ENCODE measurements around the gene LRCH3. TPM values are rescaled to one million over a fixed set of nuclear protein-coding genes. Genes with fewer than 3 reads are reported as not detected.

Gene LRCH3
- polyA plus RNA-seq, 2 of the 4 experiments (the other 2 are of a cell fraction), result 14.2 to 44.6 TPM

- H3K9me3 ChIP-seq, result no peaks in the 10 kb centered on the region
- H3K4me1 ChIP-seq, result 0 out of 3 replicates have a peak, but pooled peaks cover 3% of the 10 kb centered on the region
- DNase-seq (ENCODE audit: low read depth in 1 of 2, low spot score in 1 of 2) (no peak), ATAC-seq (no peak), FAIRE-seq (no peak)
- ChIA-PET CTCF (no interaction called here), POLR2A (no interaction called here)
- no peak overlapping the region for H3K4me2 ChIP-seq
- H3K27ac ChIP-seq, result no peak overlapping the region
- no peak overlapping the region for H3K4me3 ChIP-seq
- 76% methylated on average over 4 of the region's 4 CpGs for WGBS (ENCODE audit: missing lambda C conversion rate)
- no peak for TF ChIP-seq ZSCAN20 (CRISPR knock-in tag; IDR thresholded peaks at IDR 0.05)
- no peak for TF ChIP-seq NPAS2 (CRISPR knock-in tag; IDR thresholded peaks at IDR 0.05; ENCODE audit: borderline replicate concordance)
- no peak for TF ChIP-seq RAD21 (conservative IDR thresholded peaks at IDR 0.05 in 1 of 2, IDR thresholded peaks at IDR 0.05 in 1 of 2)
- TF ChIP-seq HOXB13 (CRISPR knock-in tag; IDR thresholded peaks at IDR 0.05; ENCODE audit: low read depth), result no peak
- no peak for TF ChIP-seq GATA3 (IDR thresholded peaks at IDR 0.05; ENCODE audit: borderline replicate concordance)
- no peak for TF ChIP-seq MAFK (IDR thresholded peaks at IDR 0.05; ENCODE audit: partially characterized antibody)
Observed at GRCh38 chr3:197758512-197758911, 32.5 kb upstream of the LRCH3 start.

GRCh38 chr3:197761784-197762183 lies 29.3 kb upstream of the LRCH3 start:
- Histone ChIP-seq H3K4me2 (no peak overlapping the region), H3K9me3 (no peaks in the 10 kb centered on the region), H3K4me3 (no peak overlapping the region), H3K27ac (no peak overlapping the region), H3K4me1 (no peaks in the 10 kb centered on the region)
- DNase-seq (ENCODE audit: low read depth in 1 of 2, low spot score in 1 of 2) (no peak), FAIRE-seq (no peak), ATAC-seq (no peak)
- CTCF ChIA-PET, result no interaction called here
- TF ChIP-seq PBX3 (IDR thresholded peaks at IDR 0.05) (no peak), KDM1A (IDR thresholded peaks at IDR 0.05; ENCODE audit: low read depth) (no peak), NFE2L2 (conservative IDR thresholded peaks at IDR 0.05; ENCODE audit: low read length) (no peak), ZFP36 (IDR thresholded peaks at IDR 0.05; ENCODE audit: borderline replicate concordance, partially characterized antibody) (no peak), MAX (IDR thresholded peaks at IDR 0.05) (no peak), ESRRA (IDR thresholded peaks at IDR 0.05; ENCODE audit: borderline replicate concordance, low read length) (no peak), SMC3 (IDR thresholded peaks at IDR 0.05) (no peak), FOXS1 (CRISPR knock-in tag; IDR thresholded peaks at IDR 0.05) (no peak), CHD2 (IDR thresholded peaks at IDR 0.05; ENCODE audit: low read length, partially characterized antibody) (no peak), REST (IDR thresholded peaks at IDR 0.05) (no peak), POLR2AphosphoS2 (conservative IDR thresholded peaks at IDR 0.05; ENCODE audit: low read length) (no peak), RARB (CRISPR knock-in tag; IDR thresholded peaks at IDR 0.05) (no peak), HOXA7 (CRISPR knock-in tag; IDR thresholded peaks at IDR 0.05) (no peak), RAD21 (conservative IDR thresholded peaks at IDR 0.05 in 1 of 2, IDR thresholded peaks at IDR 0.05 in 1 of 2) (no peak), JUN (IDR thresholded peaks at IDR 0.05) (no peak), GATA3 (IDR thresholded peaks at IDR 0.05; ENCODE audit: borderline replicate concordance) (no peak), ELK1 (IDR thresholded peaks at IDR 0.05; ENCODE audit: low read depth, low read length) (no peak), SREBF2 (IDR thresholded peaks at IDR 0.05) (no peak)
- POLR2A ChIA-PET, result no interaction called here

Data from A549 (cell line).